HCT116 (cell line): ENCODE measurements around the gene TIMM21.

Experiments used
- CEBPB ChIP-seq: IDR thresholded peaks from 2 replicates; pipeline ENCODE4 v1.6.1; 2012; ENCODE audit warnings: low read depth
- EZH2phosphoT487 ChIP-seq: fragments of 200-600 bp; IDR thresholded peaks from 2 replicates; pipeline ENCODE4 v1.6.1; 2018; ENCODE audit warnings: antibody characterized with exemption, borderline replicate concordance
- FOSL1 ChIP-seq: IDR thresholded peaks from 2 replicates; pipeline ENCODE4 v1.6.1; 2012; ENCODE audit warnings: low read depth
- POLR2AphosphoS5 ChIP-seq: IDR thresholded peaks from 2 replicates; pipeline ENCODE4 v1.6.1; 2011; ENCODE audit warnings: mild to moderate bottlenecking, low read depth, low read length, moderate library complexity
- TCF7L2 ChIP-seq: IDR thresholded peaks from 2 replicates; pipeline ENCODE4 v1.7.0; 2011; ENCODE audit warnings: borderline replicate concordance, inconsistent platforms; ENCODE audit not compliant: insufficient read depth, insufficient read length; ENCODE audit errors: extremely low read depth
- TF ChIP-seq, protein P1 (sequence below), 3 experiments: fragments of 200-600 bp in 1 of 3; sonication (generic) in 1 of 3; IDR thresholded peaks in 2 of 3; conservative IDR thresholded peaks in 1 of 3; 2 replicates each; pipeline ENCODE4 v1.5.1; 2012 to 2017; ENCODE audit warnings: low read depth in 2 of 3, low read length in 2 of 3, antibody characterized with exemption in 1 of 3, borderline replicate concordance in 1 of 3, control low read depth in 1 of 3, mild to moderate bottlenecking in 1 of 3, mixed read lengths in 1 of 3, mixed run types in 1 of 3, moderate library complexity in 1 of 3; ENCODE audit not compliant: insufficient read depth in 1 of 3

- TF ChIP-seq, protein P1, sequence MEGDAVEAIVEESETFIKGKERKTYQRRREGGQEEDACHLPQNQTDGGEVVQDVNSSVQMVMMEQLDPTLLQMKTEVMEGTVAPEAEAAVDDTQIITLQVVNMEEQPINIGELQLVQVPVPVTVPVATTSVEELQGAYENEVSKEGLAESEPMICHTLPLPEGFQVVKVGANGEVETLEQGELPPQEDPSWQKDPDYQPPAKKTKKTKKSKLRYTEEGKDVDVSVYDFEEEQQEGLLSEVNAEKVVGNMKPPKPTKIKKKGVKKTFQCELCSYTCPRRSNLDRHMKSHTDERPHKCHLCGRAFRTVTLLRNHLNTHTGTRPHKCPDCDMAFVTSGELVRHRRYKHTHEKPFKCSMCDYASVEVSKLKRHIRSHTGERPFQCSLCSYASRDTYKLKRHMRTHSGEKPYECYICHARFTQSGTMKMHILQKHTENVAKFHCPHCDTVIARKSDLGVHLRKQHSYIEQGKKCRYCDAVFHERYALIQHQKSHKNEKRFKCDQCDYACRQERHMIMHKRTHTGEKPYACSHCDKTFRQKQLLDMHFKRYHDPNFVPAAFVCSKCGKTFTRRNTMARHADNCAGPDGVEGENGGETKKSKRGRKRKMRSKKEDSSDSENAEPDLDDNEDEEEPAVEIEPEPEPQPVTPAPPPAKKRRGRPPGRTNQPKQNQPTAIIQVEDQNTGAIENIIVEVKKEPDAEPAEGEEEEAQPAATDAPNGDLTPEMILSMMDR (IDR thresholded peaks at IDR 0.05 in 2 of 3, conservative IDR thresholded peaks at IDR 0.05 in 1 of 3; ENCODE audit: borderline replicate concordance in 1 of 3, insufficient read depth in 1 of 3, low read depth in 2 of 3, low read length in 2 of 3) = no peak
- no peak for TF ChIP-seq FOSL1
- no peak for TF ChIP-seq POLR2AphosphoS5
- TF ChIP-seq CEBPB = no peak
- TF ChIP-seq EZH2phosphoT487 = no peak
- no peak for TF ChIP-seq TCF7L2
Measured at GRCh38 chr18:74139411-74139810, 8.9 kb upstream of the TIMM21 start.
